Measurements from ENCODE around the gene BCO2.
A peak's percentile ranks its signal among the peaks of the same experiment; 100 is the strongest.

Gene BCO2

GRCh38 chr11:112173152-112173551 lies 2.2 kb upstream of the BCO2 start:
- H3K4me3 ChIP-seq (ENCODE audit: low read depth, low read length) = no peak overlapping the region
- H3K36me3 ChIP-seq (replicated peaks) = no peaks in the 10 kb centered on the region
- H3K27me3 ChIP-seq (replicated peaks) = no peaks in the 10 kb centered on the region
- DNase-seq = no peak
- TF ChIP-seq CTCF (IDR thresholded peaks at IDR 0.05; ENCODE audit: low read depth, low read length, missing control alignments) = no peak
- no peak overlapping the region for H3K27ac ChIP-seq
- in situ Hi-C loops (cut with HindIII; ENCODE audit: low pct_ligation_motif_present, low sequenced_read_pairs) = no loop called here

- no peak for DNase-seq
- TF ChIP-seq CTCF (IDR thresholded peaks at IDR 0.05; ENCODE audit: low read depth, low read length, missing control alignments) = no peak
- H3K36me3 ChIP-seq (replicated peaks) = no peaks in the 10 kb centered on the region
- H3K27me3 ChIP-seq (replicated peaks) = no peaks in the 10 kb centered on the region
- peak overlapping the region; percentile 37 for H3K4me3 ChIP-seq (ENCODE audit: low read depth, low read length)
- peak overlapping the region; percentile 77 for H3K27ac ChIP-seq
- in situ Hi-C loops (cut with HindIII; ENCODE audit: low pct_ligation_motif_present, low sequenced_read_pairs) = no loop called here
These were observed 264 bp downstream of the BCO2 start for GRCh38 chr11:112175599-112175952.

GRCh38 chr11:112176077-112176476 lies 765 bp downstream of the BCO2 start:
- H3K36me3 ChIP-seq (replicated peaks) = no peaks in the 10 kb centered on the region
- H3K27ac ChIP-seq = no peak overlapping the region
- in situ Hi-C loops (cut with HindIII; ENCODE audit: low pct_ligation_motif_present, low sequenced_read_pairs) = no loop called here
- no peak overlapping the region for H3K4me3 ChIP-seq (ENCODE audit: low read depth, low read length)
- no peak for TF ChIP-seq CTCF (IDR thresholded peaks at IDR 0.05; ENCODE audit: low read depth, low read length, missing control alignments)
- no peaks in the 10 kb centered on the region for H3K27me3 ChIP-seq (replicated peaks)
- no peak for DNase-seq

GRCh38 chr11:112177589-112177988 lies 2.3 kb downstream of the BCO2 start:
- Histone ChIP-seq H3K36me3 (replicated peaks) (no peaks in the 10 kb centered on the region), H3K4me3 (ENCODE audit: low read depth, low read length) (no peak overlapping the region), H3K27me3 (replicated peaks) (no peaks in the 10 kb centered on the region), H3K27ac (no peak overlapping the region)
- no peak for TF ChIP-seq CTCF (IDR thresholded peaks at IDR 0.05; ENCODE audit: low read depth, low read length, missing control alignments)
- in situ Hi-C loops (cut with HindIII; ENCODE audit: low pct_ligation_motif_present, low sequenced_read_pairs) = no loop called here
- DNase-seq = no peak

GRCh38 chr11:112178428-112178827 lies 3.1 kb downstream of the BCO2 start:
- no peak overlapping the region for H3K27ac ChIP-seq
- H3K27me3 ChIP-seq (replicated peaks) = no peaks in the 10 kb centered on the region
- no peaks in the 10 kb centered on the region for H3K36me3 ChIP-seq (replicated peaks)
- TF ChIP-seq CTCF (IDR thresholded peaks at IDR 0.05; ENCODE audit: low read depth, low read length, missing control alignments) = no peak
- in situ Hi-C loops (cut with HindIII; ENCODE audit: low pct_ligation_motif_present, low sequenced_read_pairs) = no loop called here
- DNase-seq = no peak
- no peak overlapping the region for H3K4me3 ChIP-seq (ENCODE audit: low read depth, low read length)

- Histone ChIP-seq H3K27ac (no peak overlapping the region), H3K4me3 (ENCODE audit: low read depth, low read length) (no peak overlapping the region), H3K36me3 (replicated peaks) (no peaks in the 10 kb centered on the region), H3K27me3 (replicated peaks) (no peaks in the 10 kb centered on the region)
- TF ChIP-seq CTCF (IDR thresholded peaks at IDR 0.05; ENCODE audit: low read depth, low read length, missing control alignments) = no peak
- in situ Hi-C loops (cut with HindIII; ENCODE audit: low pct_ligation_motif_present, low sequenced_read_pairs) = no loop called here
- DNase-seq = no peak
These were observed 3.6 kb downstream of the BCO2 start for GRCh38 chr11:112178936-112179335.
